GM21381 (cell line): Measurements from ENCODE around the gene TMEM233.
"Not testable (repeated sequence)": the region's sequence is repeated elsewhere in the genome, so short reads cannot be mapped to it uniquely, and the experiment has no call there.

Source experiments
- ATAC-seq: cut with Tn5 transposase; IDR thresholded peaks from one replicate; pipeline ENCODE4 v1.9.1; 2021; ENCODE audit warnings: mild to moderate bottlenecking, moderate library complexity; ENCODE audit not compliant: unreplicated experiment

TMEM233 gene

DNA sequence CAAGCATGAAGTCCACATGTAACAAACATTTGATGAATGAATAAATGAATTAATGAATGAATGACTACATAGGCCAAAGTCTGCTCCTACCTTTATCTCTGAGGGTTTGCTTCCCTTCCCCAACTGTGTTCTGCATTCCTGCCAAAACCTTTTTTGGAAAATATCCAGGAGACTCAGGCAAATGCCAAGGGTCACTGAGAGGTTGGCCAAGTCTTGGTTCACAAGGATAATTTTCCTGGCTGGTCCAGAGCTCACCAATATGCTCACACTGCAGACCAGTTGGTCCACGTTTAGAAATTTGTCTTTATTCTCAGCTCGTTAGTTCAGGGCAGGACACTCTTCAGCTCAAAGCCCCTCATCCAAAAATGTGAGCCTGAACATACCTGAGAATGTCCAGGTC lies 10.2 kb downstream of the TMEM233 start:
- no peak for ATAC-seq

DNA sequence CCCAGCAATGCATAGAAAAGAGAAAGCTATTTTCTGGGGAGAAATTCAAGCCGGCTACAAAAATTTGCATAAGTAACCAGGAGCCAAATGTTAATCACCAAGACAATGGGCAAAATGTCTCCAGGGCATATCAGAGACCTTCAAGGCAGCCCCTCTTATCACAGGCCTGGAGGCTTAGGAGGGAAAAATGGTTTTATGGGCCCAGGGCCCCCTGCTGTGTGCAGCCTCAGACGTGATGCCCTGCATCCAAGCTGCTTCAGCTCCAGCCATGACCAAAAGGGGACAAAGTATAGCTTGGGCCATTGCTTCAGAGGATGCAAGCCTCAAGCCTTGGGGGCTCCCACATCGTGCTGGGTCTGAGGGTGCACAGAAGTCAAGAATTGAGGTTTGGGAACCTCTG lies 15.8 kb downstream of the TMEM233 start:
- no peak for ATAC-seq

DNA sequence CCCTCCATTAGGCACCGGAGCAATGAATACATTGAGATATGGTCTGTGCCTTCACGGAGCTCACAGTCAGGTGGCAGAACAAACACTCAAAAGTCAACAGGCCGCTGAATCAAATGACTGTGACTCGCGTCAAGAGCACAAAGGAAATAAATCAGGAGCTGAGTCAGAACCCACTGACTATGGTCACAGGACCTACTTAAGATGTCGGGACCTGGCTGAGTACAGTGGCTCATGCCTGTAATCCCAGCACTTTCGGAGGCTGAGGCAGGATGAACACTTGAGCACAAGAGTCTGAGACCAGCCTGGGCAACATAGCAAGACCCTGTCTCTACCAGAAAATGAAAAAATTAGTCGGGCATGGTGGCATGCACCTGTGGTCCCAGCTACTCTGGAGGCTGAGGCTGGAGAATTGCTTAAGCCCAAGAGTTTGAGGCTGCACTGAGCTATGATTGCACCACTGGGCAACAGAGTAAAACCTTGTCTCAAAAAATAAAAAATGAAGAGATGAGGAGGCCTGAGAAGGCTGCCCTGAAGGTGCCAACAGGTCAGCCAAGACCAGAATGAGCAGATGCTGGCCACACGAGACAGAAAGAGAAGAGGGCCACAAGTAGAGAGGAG lies 19.9 kb downstream of the TMEM233 start:
- no peak for ATAC-seq

DNA sequence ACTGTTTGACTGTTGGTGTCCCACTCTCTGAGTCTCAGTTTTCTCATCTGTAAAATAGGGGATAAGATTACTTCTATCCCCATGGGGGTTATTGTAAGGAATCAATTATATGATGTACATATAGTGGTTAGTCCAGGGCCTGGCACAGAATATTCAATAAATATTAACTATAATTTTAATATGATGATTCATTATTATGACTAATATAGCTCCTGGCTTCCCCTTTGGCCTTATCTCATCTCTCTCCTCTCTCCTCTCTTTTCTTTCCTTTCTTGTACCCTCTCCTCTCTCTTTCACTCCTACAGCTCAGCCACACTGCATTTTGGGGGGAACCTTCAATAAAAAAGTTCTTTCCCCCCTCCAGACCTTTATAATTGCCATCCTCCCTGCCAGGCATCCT lies 21.1 kb downstream of the TMEM233 start:
- no peak for ATAC-seq

DNA sequence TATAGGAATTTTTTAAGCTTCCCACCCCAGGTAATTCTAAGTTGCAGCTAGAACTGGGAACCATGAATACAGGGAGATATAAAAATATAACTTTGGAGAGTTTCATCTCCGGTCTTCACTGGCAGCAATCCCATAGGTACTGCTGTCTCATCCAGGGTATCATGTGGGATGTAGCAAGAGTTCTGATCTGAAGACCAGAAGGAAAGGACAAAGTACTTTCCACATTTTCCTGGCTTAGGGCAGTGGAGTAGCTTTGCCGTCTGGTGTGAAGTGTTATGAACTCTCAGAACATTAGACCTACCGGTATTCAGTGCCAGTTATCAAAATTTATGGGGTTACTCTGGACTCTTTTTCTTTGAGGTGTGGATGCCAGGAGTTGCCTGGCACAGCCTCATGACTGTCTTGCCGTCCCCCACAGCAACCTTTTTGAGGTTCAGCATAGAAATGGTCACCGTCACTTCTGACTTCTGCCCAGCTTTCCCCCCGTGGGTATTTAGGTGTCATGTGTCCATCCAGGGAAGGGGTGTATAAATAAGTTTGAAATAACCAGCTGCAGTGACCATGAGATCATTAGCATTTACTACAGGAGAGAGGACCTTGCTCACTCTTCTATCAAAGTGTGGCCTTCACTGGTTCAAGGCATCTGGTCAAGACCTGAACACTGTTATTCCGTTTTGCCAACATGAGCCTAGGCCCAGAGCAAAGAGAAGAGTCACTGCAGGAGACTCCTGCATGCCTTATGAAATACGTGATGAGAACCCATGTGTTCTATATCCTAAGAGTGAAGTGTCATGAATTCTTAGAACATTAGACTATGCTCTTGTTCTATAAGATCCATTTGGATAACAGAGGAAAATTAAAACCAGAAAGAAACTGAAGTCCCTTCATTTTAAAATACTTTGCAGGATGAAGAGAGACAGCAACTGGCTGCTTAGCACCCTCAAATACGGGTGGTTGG lies 22.2 kb downstream of the TMEM233 start:
- no peak for ATAC-seq

DNA sequence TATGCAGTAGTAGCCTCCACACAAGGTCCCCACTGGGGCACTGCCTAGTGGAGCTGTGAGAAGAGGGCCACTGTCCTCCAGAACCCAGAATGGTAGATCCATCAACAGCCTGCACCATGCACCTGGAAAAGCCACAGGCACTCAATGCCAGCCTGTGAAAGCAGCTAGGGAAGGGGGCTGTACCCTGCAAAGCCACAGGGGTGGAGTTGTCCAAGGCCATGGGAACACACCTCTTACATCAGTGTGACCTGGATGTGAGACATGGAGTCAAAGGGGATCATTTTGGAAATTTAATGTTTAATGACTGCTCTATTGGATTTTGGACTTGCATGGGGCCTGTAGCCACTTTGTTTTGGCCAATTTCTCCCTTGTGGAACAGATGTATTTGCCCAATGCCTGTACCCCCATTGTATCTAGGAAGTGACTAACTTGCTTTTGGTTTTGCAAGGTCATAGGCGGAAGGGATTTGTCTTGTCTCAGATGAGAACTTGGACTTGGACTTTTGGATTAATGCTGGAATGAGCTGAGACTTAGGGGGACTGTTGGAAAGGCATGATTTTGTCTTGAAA lies 24.8 kb downstream of the TMEM233 start:
- not testable (repeated sequence) for ATAC-seq

DNA sequence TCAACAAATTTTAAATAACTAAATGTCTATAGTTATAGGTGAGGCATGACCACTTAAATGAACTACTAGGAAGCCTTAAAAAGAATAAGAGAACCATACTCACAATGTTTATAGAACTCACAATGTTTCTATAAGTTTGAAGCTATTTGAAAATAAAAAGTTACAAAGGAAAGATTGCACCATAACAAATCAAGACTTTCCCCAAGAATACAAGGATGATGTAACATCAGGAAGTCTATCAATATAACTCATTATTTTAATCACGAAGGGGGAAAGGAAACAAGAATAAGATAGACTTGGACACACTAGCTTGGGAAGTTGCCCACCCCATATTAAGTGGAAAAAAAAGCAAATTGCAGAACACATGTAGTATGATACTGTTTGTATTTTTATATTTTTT lies 26.9 kb downstream of the TMEM233 start:
- ATAC-seq, result no peak

DNA sequence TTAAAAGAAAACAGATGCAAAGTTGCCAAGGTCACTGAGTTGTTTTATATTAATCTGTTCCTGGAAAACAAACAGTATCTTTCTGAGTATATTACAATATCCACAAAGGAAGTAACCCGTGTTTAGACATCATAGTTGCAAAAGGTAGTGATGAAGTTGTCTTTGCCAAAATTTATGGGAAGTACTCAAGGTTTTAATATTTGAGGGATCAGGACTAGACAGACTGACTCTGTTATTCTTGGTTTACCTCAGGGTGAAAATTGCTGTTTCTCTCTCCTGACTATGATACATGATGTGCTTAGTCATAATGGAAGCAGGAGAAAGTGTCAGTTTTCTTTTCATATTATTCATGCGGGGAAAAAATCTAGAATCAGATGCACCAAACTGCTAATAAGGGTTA lies 28.3 kb downstream of the TMEM233 start:
- no peak for ATAC-seq

DNA sequence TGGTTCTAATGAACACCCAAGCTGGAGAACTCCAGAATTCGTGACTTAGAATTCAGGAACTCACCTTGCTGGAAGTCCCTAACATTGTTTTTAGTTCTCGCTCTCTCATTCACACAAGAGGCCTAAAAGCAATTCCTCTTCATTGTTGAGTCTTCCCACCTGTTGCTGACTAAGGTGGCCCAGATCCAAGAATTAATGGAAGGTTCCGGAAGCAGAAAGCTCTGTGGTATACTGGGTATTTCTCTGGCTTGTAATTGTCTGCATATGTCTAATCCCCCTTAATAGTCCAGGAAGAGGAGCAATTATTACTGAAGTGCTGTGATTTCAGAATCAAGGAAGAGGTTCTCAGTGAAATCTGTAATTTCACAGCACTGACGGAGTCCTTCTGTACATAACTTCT lies 31.4 kb downstream of the TMEM233 start:
- ATAC-seq, result no peak

DNA sequence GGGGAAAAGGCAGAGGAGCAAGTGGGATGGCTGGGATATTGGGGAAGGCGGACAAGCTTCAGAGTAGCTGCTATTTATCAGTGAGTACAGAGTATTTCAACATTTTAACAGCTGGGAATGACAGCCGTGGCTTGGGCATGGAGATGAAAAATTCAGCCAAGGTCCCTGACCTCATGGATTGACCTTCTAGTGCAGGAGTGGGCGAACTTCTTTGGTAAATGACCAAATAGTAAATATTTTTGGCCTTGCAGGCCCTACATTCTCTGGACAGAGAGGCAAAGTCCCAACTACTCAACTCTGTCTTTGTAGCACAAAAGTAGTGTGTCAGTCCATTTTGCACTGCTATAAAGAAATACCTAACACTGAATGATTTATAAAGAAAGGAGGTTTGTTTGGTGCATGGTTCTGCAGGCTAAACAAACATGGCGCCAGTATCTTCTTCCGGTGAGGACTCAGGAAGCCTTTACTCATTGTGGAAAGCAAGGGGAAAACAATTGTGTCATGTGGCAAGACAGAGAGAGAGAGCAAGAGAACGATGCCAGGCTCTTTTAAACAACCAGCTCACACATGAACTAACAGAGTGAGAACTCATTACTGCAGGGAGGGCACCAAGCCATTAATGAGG lies 33.6 kb downstream of the TMEM233 start:
- no peak for ATAC-seq

DNA sequence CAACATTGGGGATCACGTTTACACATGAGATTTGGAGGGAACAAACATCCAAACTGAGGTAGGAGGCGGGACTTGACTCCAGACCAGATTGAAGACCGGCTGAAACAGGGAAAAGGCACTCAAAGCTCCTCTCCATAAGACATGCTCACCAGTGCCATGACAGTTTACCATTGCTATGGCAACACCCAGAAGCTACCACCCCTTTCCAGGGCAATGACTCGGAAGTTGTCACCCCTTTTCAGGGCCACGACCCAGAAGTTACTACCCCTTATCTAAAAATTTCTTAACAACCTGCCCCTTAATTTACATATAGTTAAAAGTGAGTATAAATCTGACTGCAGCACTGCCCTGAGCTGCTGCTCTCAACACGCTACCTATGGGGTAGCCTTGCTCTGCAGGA lies 34.1 kb downstream of the TMEM233 start:
- ATAC-seq, result no peak

DNA sequence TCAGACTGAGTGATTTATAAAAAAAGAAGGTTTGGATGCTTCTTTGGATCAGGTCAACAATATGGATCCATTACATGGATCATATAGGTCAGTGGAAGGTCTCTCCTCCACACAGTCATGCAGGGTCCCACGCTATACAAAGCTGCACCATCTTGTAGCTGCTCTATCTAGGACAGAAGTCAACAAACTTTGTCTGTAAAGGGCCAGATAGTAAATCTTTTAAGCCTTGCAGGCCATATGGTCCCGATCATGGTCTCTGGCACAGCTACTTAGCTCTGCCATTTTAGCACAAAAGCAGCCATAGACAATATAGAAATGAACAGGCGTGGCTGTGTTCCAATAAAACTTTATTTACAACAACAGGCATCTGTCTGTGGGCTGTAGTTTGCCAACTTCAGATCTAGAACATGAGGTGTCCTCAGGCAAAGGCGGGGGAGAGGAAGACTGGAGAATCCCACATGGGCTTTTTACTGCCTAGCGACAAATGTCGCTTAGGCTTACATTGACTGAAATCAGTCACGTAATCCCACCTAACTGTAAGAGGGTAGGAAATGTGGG lies 36.7 kb downstream of the TMEM233 start:
- no peak for ATAC-seq

DNA sequence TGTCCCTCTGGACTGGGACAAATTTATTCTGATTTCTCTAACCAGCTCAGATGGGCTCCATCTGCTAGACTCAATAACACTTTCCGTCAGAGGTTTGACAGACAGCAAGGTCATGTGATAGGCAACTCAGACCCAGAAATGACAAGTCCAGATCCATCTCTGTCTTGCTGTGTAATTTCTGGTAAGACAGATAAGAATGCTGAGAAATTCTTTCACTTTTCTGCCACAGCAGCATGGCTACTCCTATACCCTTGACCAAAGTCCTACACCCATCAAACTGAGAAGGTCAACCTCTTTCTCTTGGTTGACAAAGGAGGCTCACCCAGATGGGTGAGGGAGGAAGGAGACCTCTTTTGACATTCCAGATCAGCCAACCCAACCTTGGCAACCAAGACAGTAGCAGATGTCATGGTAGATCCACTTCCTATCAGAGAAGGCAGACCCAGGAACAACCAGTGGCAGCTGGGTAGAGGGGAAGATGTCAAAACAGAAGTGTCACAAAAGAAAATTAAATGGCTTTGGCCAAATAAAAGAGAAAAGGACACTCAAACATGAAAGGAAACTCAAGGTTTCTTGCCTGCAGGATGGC lies 37.5 kb downstream of the TMEM233 start:
- no peak for ATAC-seq

DNA sequence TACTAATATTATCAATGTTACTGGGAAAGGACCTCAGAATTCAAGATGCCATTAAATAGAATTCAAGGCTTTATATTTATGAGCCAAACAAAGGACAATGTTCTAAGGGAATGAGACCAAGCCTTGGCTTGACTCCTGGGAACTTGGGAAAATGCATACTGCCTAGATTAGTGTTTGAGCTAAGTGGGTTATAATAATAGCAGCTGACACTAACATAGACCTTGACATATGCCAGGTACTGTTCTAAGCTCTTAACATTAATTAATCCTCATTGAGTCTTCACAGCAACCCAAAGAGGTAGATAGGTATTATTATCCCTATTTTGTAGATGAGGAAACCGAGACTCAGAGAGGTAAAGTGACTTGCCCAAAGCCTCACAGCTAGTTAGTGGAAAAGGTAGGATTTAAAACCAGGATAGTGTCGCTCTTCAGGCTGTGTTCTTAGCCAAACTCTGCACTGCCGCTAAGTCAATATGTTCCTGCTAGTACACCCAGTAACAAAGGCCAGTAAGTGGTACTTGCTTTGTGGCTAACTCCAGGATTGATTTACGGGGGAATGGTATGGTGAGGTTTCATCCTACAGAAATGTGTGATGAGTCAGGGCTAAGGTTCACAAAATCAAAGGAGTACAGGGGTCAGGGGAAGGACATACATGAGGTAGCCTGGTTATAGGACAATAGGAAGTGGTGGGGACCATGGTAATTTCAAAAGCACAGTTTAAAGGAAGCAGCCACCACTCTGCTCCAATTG lies 38.5 kb downstream of the TMEM233 start:
- ATAC-seq, result no peak

DNA sequence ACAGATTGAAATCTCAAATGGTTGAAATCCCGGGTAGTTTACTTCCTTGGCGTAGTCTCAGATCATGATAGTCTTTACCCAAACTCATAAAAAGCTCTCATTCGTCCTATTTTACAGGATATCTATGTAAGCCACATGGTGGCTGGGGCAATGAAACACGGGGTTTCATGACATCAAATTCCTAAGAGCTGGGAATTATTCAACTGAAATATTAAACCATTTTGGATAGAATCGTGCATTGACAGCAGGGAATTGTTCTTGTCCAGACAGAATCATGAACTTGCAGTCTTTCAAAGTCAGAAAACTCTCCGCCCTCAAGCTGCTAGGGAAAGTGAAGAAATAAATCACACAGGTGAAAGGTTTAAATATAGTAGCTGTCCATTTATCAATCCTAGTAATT lies 41.2 kb downstream of the TMEM233 start:
- ATAC-seq, result no peak

DNA sequence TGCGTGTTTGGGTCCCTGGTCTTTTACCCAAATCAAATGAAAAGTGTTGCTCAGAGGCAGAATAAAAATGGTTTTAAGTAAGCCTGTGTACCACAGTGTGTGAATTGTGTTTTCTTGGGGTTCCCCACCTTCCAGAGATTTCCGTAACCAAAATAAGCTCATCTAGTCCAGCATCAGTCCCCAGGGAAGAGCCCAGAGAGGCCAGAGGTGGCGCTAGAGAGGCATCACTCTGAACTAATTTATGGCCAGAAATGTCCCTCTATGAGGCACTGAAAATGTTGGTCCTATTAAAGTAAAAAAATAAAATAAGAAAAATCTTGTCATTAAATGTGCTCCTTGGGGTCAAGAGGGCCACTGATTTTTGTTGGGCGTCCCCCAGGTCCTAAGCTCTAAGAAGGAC lies 49.4 kb downstream of the TMEM233 start:
- ATAC-seq, result no peak

DNA sequence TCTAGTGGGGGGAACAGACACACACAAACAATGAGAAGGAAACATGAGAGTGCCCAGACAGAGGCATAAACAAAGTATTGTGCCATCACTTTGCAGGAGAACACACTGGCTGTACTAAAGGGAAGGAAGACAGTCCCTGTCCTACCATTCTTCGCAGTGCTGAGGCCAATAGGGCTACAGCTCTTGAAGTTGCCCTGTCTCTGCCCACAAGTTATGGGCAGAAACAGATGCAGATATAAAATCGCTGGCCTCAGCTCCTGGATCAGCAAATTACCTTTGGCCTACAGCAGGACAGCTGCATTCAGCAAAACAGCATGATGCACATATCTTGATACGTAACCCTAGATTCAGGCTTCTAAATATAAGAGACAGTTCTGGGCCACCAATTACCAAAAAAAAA lies 51.4 kb downstream of the TMEM233 start:
- ATAC-seq, result no peak

DNA sequence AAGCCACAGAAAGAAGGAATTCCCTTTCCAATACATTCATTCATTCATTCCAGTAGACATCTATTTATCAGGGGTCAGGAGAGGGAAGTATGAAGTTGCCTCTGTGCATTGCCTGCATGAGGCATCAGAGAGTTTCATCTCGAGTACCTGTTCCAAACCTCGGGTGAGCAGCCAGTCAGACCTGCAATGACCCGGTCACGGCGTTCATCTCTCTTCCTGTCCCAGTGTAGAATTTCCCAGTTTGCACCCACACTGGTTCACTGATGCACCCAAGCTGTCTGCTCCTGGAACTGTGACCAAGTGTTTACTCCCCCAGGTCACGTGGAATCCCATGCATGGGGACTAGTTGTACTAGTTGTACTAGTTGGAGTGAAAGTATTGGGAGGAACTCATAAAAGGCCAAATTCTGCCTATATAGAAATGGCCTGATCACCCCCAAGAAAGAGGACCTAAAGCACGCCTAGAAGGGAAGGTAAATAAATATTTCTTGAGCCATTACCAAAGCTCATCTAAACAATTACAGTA lies 52.0 kb downstream of the TMEM233 start:
- ATAC-seq, result no peak

DNA sequence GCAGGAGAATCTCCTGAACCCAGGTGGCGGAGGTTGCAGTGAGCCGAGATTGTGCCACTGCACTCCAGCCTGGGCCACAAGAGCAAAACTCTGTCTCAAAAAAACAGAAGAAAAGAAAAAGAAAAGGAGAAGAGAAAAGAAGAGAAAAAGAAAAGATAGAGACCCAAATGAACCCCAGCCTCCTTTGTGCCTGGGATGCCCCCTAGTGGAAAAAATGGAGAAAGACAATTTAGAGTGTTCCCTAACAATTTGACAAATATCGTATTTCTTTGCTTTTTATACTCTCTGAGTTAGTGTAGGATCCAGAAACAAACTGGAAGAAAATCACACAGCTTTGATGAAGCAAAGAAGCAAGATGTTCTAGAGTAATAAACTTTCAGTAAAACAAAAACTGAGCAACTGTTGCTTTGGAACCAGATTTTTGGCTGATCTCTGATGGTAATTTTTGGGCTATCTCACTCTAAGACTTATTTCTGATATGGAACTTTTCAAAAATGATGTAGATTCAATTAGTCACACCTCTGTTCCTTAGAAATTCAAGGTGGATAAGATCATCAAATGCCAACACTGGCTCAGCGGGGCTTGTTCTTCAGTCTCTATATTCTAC lies 55.7 kb downstream of the TMEM233 start:
- no peak for ATAC-seq

DNA sequence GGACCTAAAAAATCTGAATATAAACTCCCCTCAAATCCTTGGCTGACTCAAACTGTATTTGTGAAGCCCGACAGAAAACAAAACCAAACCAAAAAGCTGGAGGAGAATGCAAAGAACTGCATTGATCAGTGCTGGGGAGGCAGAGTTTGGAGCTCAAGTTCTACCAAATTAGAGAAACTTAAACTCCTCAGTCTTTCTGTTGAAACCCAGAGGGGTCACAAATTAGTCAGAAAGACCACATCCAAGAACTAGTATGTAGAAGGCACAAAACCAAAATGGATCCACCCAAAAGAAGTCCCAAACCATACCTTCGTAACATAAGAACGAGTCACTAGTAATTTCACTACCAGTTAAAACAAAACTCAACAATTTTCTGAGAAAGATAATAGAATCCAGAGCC lies 59.1 kb downstream of the TMEM233 start:
- no peak for ATAC-seq
